Keratinocyte (primary cell): Measurements from ENCODE around the gene DYDC1.

Experiments
- EZH2 ChIP-seq: IDR thresholded peaks from one replicate; pipeline ENCODE4 v1.6.1; 2012; ENCODE audit warnings: inconsistent platforms, mild to moderate bottlenecking, low read length, moderate library complexity
- TF ChIP-seq, protein P1 (sequence below), 3 experiments: IDR thresholded peaks in 1 of 3; conservative IDR thresholded peaks in 1 of 3; optimal IDR thresholded peaks in 1 of 3; 2 replicates in 2 of 3; 3 replicates in 1 of 3; pipeline versions ENCODE3 to v1.5.1; 2011; ENCODE audit warnings: low read length in 3 of 3, mild to moderate bottlenecking in 3 of 3, moderate library complexity in 2 of 3, control low read depth in 1 of 3, inconsistent platforms in 1 of 3; ENCODE audit not compliant: insufficient read depth in 2 of 3; ENCODE audit errors: extremely low read depth in 1 of 3

DNA sequence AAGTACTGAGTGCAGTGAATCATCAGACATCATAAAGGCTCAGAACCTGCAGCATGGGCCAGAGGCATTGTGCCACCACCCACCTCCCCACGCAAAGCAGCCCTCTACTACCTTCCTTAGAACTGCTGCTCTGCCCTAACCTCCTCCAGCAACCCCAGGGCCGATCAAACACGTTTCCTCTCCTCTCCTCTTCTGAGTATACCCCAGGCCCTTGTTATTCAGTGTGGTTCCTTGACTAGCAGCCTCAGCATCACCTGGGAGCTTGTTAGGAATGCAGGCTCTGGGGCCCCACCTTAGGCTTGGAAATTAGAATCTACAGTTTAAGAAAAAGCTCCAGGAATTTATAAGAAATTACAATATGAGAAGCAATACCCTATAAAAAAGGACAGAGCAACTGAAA, 33.2 kb downstream of the DYDC1 start:
- TF ChIP-seq, protein P1, sequence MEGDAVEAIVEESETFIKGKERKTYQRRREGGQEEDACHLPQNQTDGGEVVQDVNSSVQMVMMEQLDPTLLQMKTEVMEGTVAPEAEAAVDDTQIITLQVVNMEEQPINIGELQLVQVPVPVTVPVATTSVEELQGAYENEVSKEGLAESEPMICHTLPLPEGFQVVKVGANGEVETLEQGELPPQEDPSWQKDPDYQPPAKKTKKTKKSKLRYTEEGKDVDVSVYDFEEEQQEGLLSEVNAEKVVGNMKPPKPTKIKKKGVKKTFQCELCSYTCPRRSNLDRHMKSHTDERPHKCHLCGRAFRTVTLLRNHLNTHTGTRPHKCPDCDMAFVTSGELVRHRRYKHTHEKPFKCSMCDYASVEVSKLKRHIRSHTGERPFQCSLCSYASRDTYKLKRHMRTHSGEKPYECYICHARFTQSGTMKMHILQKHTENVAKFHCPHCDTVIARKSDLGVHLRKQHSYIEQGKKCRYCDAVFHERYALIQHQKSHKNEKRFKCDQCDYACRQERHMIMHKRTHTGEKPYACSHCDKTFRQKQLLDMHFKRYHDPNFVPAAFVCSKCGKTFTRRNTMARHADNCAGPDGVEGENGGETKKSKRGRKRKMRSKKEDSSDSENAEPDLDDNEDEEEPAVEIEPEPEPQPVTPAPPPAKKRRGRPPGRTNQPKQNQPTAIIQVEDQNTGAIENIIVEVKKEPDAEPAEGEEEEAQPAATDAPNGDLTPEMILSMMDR (optimal IDR thresholded peaks at IDR 0.05 in 1 of 3, IDR thresholded peaks at IDR 0.05 in 1 of 3, conservative IDR thresholded peaks at IDR 0.05 in 1 of 3; ENCODE audit: extremely low read depth in 1 of 3, insufficient read depth in 2 of 3, low read length in 3 of 3) = no peak
- TF ChIP-seq EZH2 = no peak
